B cell (primary cell): ENCODE data around the gene NUMBL.

ENCODE experiments used
- EZH2 ChIP-seq: IDR thresholded peaks from 2 replicates; pipeline ENCODE4 v1.6.1; 2012; ENCODE audit warnings: borderline replicate concordance, low read depth, mild to moderate bottlenecking, moderate library complexity, low read length; ENCODE audit not compliant: insufficient read depth, poor library complexity, severe bottlenecking
- TF ChIP-seq, protein P1 (sequence below): fragments of 200-600 bp; IDR thresholded peaks from one replicate; pipeline ENCODE4 v1.8.0; 2022; ENCODE audit warnings: antibody characterized with exemption, mild to moderate bottlenecking

DNA sequence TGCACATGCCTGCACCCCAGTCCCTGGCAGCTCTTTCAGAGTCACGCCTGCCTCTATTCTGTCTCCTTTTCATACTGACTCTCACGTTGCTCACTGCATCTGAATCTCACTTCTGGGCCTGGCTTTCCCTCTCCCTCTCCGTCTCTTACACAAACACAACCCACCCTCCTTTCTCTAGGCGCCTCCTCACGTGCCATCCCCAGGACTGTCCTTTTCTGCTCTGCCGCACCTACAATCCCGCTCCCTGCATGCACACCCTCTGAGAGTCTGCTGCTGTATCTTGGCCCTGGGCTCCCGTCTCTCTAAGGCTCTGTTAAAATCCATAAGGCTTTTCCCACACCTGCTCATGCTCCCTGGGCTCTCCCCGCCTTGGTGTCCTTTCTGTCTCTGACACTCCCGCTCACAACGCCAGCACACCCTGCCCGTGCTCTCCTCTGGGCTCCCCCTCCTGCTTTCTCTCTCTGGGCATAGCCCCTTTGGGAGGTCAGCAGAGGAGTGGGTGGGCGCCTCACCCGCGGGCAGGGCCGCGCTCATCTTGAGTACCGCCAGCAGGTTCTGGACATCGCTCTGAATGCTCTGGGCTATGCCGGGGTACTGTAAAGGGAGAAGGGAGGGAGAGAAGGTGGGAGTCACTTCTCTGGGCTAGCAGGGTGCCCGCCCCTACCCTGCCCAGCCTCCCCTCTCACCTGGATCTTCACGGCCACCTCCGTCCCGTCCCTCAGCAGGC, 12.7 kb upstream of the NUMBL start:
- TF ChIP-seq, protein P1, sequence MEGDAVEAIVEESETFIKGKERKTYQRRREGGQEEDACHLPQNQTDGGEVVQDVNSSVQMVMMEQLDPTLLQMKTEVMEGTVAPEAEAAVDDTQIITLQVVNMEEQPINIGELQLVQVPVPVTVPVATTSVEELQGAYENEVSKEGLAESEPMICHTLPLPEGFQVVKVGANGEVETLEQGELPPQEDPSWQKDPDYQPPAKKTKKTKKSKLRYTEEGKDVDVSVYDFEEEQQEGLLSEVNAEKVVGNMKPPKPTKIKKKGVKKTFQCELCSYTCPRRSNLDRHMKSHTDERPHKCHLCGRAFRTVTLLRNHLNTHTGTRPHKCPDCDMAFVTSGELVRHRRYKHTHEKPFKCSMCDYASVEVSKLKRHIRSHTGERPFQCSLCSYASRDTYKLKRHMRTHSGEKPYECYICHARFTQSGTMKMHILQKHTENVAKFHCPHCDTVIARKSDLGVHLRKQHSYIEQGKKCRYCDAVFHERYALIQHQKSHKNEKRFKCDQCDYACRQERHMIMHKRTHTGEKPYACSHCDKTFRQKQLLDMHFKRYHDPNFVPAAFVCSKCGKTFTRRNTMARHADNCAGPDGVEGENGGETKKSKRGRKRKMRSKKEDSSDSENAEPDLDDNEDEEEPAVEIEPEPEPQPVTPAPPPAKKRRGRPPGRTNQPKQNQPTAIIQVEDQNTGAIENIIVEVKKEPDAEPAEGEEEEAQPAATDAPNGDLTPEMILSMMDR: no peak
- no peak for TF ChIP-seq EZH2
